NT2/D1 (cell line): ENCODE results near the gene RHOC.

Source experiments
- SUZ12 ChIP-seq: IDR thresholded peaks from 2 replicates; pipeline ENCODE4 v1.6.1; 2011; ENCODE audit not compliant: insufficient read length, insufficient read depth; ENCODE audit errors: extremely low read depth
- ZNF274 ChIP-seq: IDR thresholded peaks from 2 replicates; pipeline ENCODE4 v1.6.1; 2011; ENCODE audit warnings: mild to moderate bottlenecking, low read depth, low read length

DNA sequence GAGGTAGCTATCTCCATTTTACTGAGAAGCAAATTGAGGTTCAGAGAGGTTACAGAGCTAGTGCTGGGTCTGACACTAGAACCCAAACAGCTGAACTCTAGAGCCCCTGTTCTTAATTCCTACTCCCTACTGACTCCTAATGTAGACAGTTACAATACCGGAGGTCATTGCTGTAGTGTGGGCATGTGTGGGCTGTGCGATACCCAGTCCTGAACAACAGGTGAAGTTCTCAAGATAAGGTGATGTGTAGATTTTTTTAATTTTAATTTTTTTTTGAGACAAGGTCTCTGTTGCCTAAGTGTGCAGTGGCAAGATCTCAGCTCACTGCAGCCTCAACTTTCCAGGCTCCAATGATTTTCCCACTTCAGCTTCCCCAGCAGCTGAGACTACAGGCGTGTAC is 1.6 kb upstream of the RHOC start:
- no peak for TF ChIP-seq SUZ12
- no peak for TF ChIP-seq ZNF274
